Measurements from ENCODE around the gene FXYD4. TPM values are rescaled to one million over a fixed set of nuclear protein-coding genes. Genes with fewer than 3 reads are reported as not detected.
A peak's percentile ranks its signal among the peaks of the same experiment; 100 is the strongest.
"Not testable (repeated sequence)": the region's sequence is repeated elsewhere in the genome, so short reads cannot be mapped to it uniquely, and the experiment has no call there.

The FXYD4 gene
- polyA plus RNA-seq: not detected
- long read RNA-seq, donor 1: 0 reads
- long read RNA-seq, donor 2: 0 reads
- long read RNA-seq, donor 3: 0 reads
- long read RNA-seq, donor 4: 0 reads
- long read RNA-seq, donor 5: 0 reads
- long read RNA-seq, donor 6: 0 reads
- long read RNA-seq, donor 7, partial matches to known transcripts: 255 of 255 reads
- long read RNA-seq, donor 7, other reads (novel, unspliced or antisense): 0 of 255 reads
- long read RNA-seq, donor 8: 0 reads
- long read RNA-seq, donor 9: 0 reads
- long read RNA-seq, donor 10: 0 reads
- long read RNA-seq, donor 11: 0 reads

- Histone ChIP-seq H3K4me3 (ENCODE audit: low read length) (no peak within 1 kb of the TSS), H3K27me3 (ENCODE audit: control insufficient read depth, insufficient read depth, low read length) (no peaks in the 10 kb centered on the region), H3K9me3 (ENCODE audit: control insufficient read depth, low read depth, low read length) (no peaks in the 10 kb centered on the region), H3K27ac (ENCODE audit: low read length) (no peak within 1 kb of the TSS), H3K36me3 (ENCODE audit: control insufficient read depth, insufficient read depth, low read length) (no peaks in the 10 kb centered on the region), H3K4me1 (ENCODE audit: control insufficient read depth, insufficient read depth, low read length) (no peaks in the 10 kb centered on the region)
- no peak for DNase-seq
- WGBS (ENCODE audit: insufficient coverage, low lambda C conversion rate): no CpG with 5 or more reads among the region's 13 CpGs
These were observed at the start of gene FXYD4 for GRCh38 chr10:43371418-43371817. Gene FXYD4, plus strand, starts transcription at chr10:43371636. Its CDS starts 2,111 bp downstream, at chr10:43373747.

- Histone ChIP-seq H3K9me3 (ENCODE audit: control insufficient read depth, low read depth, low read length) (no peaks in the 10 kb centered on the region), H3K27ac (ENCODE audit: low read length) (peak overlapping the region; percentile 82), H3K4me1 (ENCODE audit: control insufficient read depth, insufficient read depth, low read length) (peaks cover 13% of the 10 kb centered on the region), H3K27me3 (ENCODE audit: control insufficient read depth, insufficient read depth, low read length) (no peaks in the 10 kb centered on the region), H3K4me3 (ENCODE audit: low read length) (peak overlapping the region; percentile 39), H3K36me3 (ENCODE audit: control insufficient read depth, insufficient read depth, low read length) (no peaks in the 10 kb centered on the region)
- WGBS (ENCODE audit: insufficient coverage, low lambda C conversion rate): 4% methylated on average over 4 of the region's 14 CpGs
- DNase-seq: peak; percentile 58 to 73
These were observed 49.1 kb upstream of the FXYD4 start for GRCh38 chr10:43322331-43322730.

GRCh38 chr10:43322769-43323168 lies 48.7 kb upstream of the FXYD4 start:
- peak overlapping the region; percentile 82 for H3K27ac ChIP-seq (ENCODE audit: low read length)
- H3K4me1 ChIP-seq (ENCODE audit: control insufficient read depth, insufficient read depth, low read length): peaks cover 9% of the 10 kb centered on the region
- H3K9me3 ChIP-seq (ENCODE audit: control insufficient read depth, low read depth, low read length): no peaks in the 10 kb centered on the region
- H3K4me3 ChIP-seq (ENCODE audit: low read length): peak overlapping the region; percentile 39
- no CpG with 5 or more reads among the region's 26 CpGs for WGBS (ENCODE audit: insufficient coverage, low lambda C conversion rate)
- no peaks in the 10 kb centered on the region for H3K27me3 ChIP-seq (ENCODE audit: control insufficient read depth, insufficient read depth, low read length)
- peak; percentile 89 to 91 for DNase-seq
- H3K36me3 ChIP-seq (ENCODE audit: control insufficient read depth, insufficient read depth, low read length): no peaks in the 10 kb centered on the region

- Histone ChIP-seq H3K4me1 (ENCODE audit: control insufficient read depth, insufficient read depth, low read length) (peaks cover 9% of the 10 kb centered on the region), H3K27ac (ENCODE audit: low read length) (no peak overlapping the region), H3K4me3 (ENCODE audit: low read length) (peak overlapping the region; percentile 39), H3K36me3 (ENCODE audit: control insufficient read depth, insufficient read depth, low read length) (no peaks in the 10 kb centered on the region), H3K9me3 (ENCODE audit: control insufficient read depth, low read depth, low read length) (no peaks in the 10 kb centered on the region), H3K27me3 (ENCODE audit: control insufficient read depth, insufficient read depth, low read length) (no peaks in the 10 kb centered on the region)
- no peak for DNase-seq
- WGBS (ENCODE audit: insufficient coverage, low lambda C conversion rate): 100% methylated on average over 1 of the region's 14 CpGs
These were observed 48.2 kb upstream of the FXYD4 start for GRCh38 chr10:43323245-43323644.

- Histone ChIP-seq H3K27ac (ENCODE audit: low read length) (no peak overlapping the region), H3K4me3 (ENCODE audit: low read length) (no peak overlapping the region), H3K9me3 (ENCODE audit: control insufficient read depth, low read depth, low read length) (peaks cover 12% of the 10 kb centered on the region), H3K27me3 (ENCODE audit: control insufficient read depth, insufficient read depth, low read length) (no peaks in the 10 kb centered on the region), H3K4me1 (ENCODE audit: control insufficient read depth, insufficient read depth, low read length) (peaks cover 9% of the 10 kb centered on the region), H3K36me3 (ENCODE audit: control insufficient read depth, insufficient read depth, low read length) (no peaks in the 10 kb centered on the region)
- no peak for DNase-seq
- no CpG with 5 or more reads among the region's 3 CpGs for WGBS (ENCODE audit: insufficient coverage, low lambda C conversion rate)
These were observed 46.6 kb upstream of the FXYD4 start for GRCh38 chr10:43324876-43325275.

GRCh38 chr10:43327171-43327570 lies 44.3 kb upstream of the FXYD4 start:
- no peaks in the 10 kb centered on the region for H3K27me3 ChIP-seq (ENCODE audit: control insufficient read depth, insufficient read depth, low read length)
- peaks cover 9% of the 10 kb centered on the region for H3K4me1 ChIP-seq (ENCODE audit: control insufficient read depth, insufficient read depth, low read length)
- H3K36me3 ChIP-seq (ENCODE audit: control insufficient read depth, insufficient read depth, low read length): no peaks in the 10 kb centered on the region
- no peak overlapping the region for H3K4me3 ChIP-seq (ENCODE audit: low read length)
- no peak for DNase-seq
- H3K9me3 ChIP-seq (ENCODE audit: control insufficient read depth, low read depth, low read length): peaks cover 14% of the 10 kb centered on the region
- WGBS (ENCODE audit: insufficient coverage, low lambda C conversion rate): no CpG with 5 or more reads among the region's 2 CpGs
- H3K27ac ChIP-seq (ENCODE audit: low read length): no peak overlapping the region

- Histone ChIP-seq H3K36me3 (ENCODE audit: control insufficient read depth, insufficient read depth, low read length) (no peaks in the 10 kb centered on the region), H3K4me1 (ENCODE audit: control insufficient read depth, insufficient read depth, low read length) (peaks cover 4% of the 10 kb centered on the region), H3K27ac (ENCODE audit: low read length) (peak overlapping the region; percentile 53), H3K27me3 (ENCODE audit: control insufficient read depth, insufficient read depth, low read length) (no peaks in the 10 kb centered on the region), H3K9me3 (ENCODE audit: control insufficient read depth, low read depth, low read length) (peaks cover 14% of the 10 kb centered on the region), H3K4me3 (ENCODE audit: low read length) (no peak overlapping the region)
- 38% methylated on average over 2 of the region's 5 CpGs for WGBS (ENCODE audit: insufficient coverage, low lambda C conversion rate)
- DNase-seq: peak in 1 of 2 donors; percentile 70
These were observed 43.5 kb upstream of the FXYD4 start for GRCh38 chr10:43327986-43328385.

GRCh38 chr10:43328810-43329209 lies 42.6 kb upstream of the FXYD4 start:
- not testable (repeated sequence) for H3K27ac ChIP-seq (ENCODE audit: low read length); H3K4me1 ChIP-seq (ENCODE audit: control insufficient read depth, insufficient read depth, low read length); DNase-seq; H3K27me3 ChIP-seq (ENCODE audit: control insufficient read depth, insufficient read depth, low read length); H3K4me3 ChIP-seq (ENCODE audit: low read length); H3K36me3 ChIP-seq (ENCODE audit: control insufficient read depth, insufficient read depth, low read length)
- WGBS (ENCODE audit: insufficient coverage, low lambda C conversion rate): no CpG with 5 or more reads among the region's 18 CpGs
- H3K9me3 ChIP-seq (ENCODE audit: control insufficient read depth, low read depth, low read length): peaks cover 14% of the 10 kb centered on the region

- H3K27me3 ChIP-seq (ENCODE audit: control insufficient read depth, insufficient read depth, low read length): not testable (repeated sequence)
These were observed 42.1 kb upstream of the FXYD4 start for GRCh38 chr10:43329246-43329885.

GRCh38 chr10:43330049-43330823 lies 41.2 kb upstream of the FXYD4 start:
- peaks cover 14% of the 10 kb centered on the region for H3K9me3 ChIP-seq (ENCODE audit: control insufficient read depth, low read depth, low read length)
- peak overlapping the region; percentile 50 for H3K27ac ChIP-seq (ENCODE audit: low read length)
- not testable (repeated sequence) for H3K4me1 ChIP-seq (ENCODE audit: control insufficient read depth, insufficient read depth, low read length); H3K36me3 ChIP-seq (ENCODE audit: control insufficient read depth, insufficient read depth, low read length); H3K27me3 ChIP-seq (ENCODE audit: control insufficient read depth, insufficient read depth, low read length); H3K4me3 ChIP-seq (ENCODE audit: low read length); DNase-seq
- WGBS (ENCODE audit: insufficient coverage, low lambda C conversion rate): no CpG with 5 or more reads among the region's 11 CpGs

More at GRCh38 chr10:43329246-43329885, 42.1 kb upstream of the FXYD4 start:
- H3K27ac ChIP-seq (ENCODE audit: low read length); H3K36me3 ChIP-seq (ENCODE audit: control insufficient read depth, insufficient read depth, low read length); DNase-seq; H3K4me3 ChIP-seq (ENCODE audit: low read length); H3K4me1 ChIP-seq (ENCODE audit: control insufficient read depth, insufficient read depth, low read length): not testable (repeated sequence)
- WGBS (ENCODE audit: insufficient coverage, low lambda C conversion rate): no CpG with 5 or more reads among the region's 40 CpGs
- peaks cover 14% of the 10 kb centered on the region for H3K9me3 ChIP-seq (ENCODE audit: control insufficient read depth, low read depth, low read length)

Data from large intestine (tissue), 12 donors.